Coronary artery (tissue), 2 donors: ENCODE results near the gene TMEM89.

Source experiments
- DNase-seq: peaks from one replicate; pipeline ENCODE4 v3.0.0-alpha.2; 2017; ENCODE audit warnings: low spot score
- H3K27ac ChIP-seq, 2 donors: fragments of 200-600 bp; sonication (generic); one replicate each; pipeline ENCODE4 v1.5.1; 2016 to 2019
- H3K4me3 ChIP-seq: fragments of 200-600 bp; sonication (generic); 2 replicates; pipeline ENCODE4 v1.5.1; 2016; ENCODE audit warnings: mild to moderate bottlenecking, moderate library complexity
- TF ChIP-seq, protein P1 (sequence below): fragments of 200-600 bp; sonication (generic); IDR thresholded peaks from one replicate; pipeline ENCODE4 v1.5.1; 2019; ENCODE audit warnings: antibody characterized with exemption

Gene TMEM89

DNA sequence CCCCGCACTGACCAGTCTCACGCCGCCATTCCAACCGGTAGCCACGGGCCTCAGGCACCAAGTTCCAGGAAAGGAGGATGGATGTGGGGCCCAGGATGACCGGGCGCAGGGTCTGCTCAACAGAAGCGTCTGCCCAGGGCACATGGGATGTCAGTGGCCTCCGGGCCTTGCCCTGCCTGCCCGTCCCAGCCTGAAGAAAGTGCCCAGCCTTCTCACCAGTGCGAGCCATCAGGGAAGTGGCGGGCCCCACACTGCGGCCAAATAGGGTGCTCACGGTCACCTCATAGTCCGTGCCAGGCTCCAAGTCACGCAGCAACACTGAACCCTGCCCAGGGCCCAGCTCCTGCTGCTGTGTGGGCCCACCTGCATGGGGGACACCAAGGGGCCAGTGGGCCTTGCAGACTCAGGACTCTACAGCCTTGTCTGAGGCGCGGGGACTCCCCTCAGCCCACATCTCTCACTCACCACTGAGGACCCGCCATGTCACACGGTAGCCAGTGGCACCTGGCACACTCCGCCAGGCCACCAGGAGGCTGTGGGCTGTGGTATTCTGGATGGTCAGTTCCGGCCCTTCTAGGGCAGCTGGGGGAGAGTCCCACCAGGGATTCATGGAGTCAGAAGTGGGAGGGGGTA lies 29.6 kb downstream of the TMEM89 start:
- DNase-seq = no peak
- TF ChIP-seq, protein P1, sequence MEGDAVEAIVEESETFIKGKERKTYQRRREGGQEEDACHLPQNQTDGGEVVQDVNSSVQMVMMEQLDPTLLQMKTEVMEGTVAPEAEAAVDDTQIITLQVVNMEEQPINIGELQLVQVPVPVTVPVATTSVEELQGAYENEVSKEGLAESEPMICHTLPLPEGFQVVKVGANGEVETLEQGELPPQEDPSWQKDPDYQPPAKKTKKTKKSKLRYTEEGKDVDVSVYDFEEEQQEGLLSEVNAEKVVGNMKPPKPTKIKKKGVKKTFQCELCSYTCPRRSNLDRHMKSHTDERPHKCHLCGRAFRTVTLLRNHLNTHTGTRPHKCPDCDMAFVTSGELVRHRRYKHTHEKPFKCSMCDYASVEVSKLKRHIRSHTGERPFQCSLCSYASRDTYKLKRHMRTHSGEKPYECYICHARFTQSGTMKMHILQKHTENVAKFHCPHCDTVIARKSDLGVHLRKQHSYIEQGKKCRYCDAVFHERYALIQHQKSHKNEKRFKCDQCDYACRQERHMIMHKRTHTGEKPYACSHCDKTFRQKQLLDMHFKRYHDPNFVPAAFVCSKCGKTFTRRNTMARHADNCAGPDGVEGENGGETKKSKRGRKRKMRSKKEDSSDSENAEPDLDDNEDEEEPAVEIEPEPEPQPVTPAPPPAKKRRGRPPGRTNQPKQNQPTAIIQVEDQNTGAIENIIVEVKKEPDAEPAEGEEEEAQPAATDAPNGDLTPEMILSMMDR = no peak
- Histone ChIP-seq H3K27ac (no peak overlapping the region), H3K4me3 (no peak overlapping the region)

DNA sequence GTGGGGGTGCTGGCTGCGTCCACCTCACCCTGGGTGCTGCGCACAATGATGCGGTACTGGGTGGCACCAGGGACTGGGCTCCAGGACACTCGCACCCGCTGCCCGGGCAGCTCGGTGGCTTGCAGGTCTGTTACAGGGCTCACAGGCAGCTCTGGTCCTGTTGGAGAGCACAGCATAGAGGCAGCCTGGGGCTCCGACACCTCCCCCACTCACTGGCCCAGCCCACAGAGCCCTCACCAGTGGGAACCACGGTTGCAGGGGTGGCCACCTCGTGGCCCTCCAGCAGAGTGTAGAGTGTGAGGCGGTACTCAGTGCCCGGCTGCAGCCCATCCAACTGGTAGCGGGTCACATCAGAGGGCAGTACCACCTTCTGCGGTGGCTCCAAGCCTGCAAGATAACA lies 30.1 kb downstream of the TMEM89 start:
- TF ChIP-seq, protein P1 = no peak
- no peak for DNase-seq
- Histone ChIP-seq H3K27ac (no peak overlapping the region), H3K4me3 (no peak overlapping the region)

DNA sequence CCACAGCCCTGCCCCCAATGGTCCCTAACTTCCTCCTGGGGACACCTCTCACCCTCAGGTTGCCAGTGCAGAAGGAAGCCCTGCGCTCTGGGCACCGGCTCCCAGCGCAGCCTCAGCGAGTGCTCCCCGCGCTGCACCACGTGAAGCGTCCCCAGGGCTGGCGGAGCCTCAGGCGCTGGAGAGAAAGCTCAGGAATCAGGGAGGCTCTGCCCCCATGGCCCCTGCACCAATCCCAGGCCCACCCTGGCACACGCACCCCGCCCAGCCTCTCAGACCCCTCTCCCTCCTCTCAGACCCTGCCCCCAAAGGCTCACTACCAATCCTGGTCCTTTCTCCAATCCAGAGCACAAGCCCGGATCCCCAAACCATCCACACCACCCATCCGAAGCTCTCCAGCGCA lies 33.3 kb downstream of the TMEM89 start:
- TF ChIP-seq, protein P1 = no peak
- no peak overlapping the region for H3K4me3 ChIP-seq
- no peak for DNase-seq

DNA sequence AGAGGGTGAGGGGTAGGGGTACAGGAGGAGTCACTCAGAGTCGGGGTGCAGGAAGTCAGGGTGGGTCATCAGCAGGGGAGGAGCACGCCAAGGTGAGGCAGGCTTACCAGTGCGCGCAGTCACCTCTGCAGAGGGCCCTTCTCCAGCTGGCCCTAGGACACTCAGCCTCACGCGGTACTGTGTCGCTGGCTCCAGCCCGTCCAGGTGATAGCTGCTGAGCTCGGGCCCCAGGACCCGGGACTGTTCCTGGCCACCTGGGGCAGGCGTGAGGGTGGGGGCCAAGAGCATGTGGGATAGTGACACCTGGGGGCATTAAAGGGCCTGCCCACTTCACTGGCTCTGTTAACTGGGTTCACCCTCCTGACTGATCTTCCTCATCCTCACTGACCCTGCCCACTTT lies 33.9 kb downstream of the TMEM89 start:
- H3K4me3 ChIP-seq = no peak overlapping the region
- no peak for DNase-seq
- H3K27ac ChIP-seq = no peak overlapping the region
- TF ChIP-seq, protein P1 = no peak

More for the DNA sequence above, 33.3 kb downstream of the TMEM89 start:
- H3K27ac ChIP-seq = no peak overlapping the region

DNA sequence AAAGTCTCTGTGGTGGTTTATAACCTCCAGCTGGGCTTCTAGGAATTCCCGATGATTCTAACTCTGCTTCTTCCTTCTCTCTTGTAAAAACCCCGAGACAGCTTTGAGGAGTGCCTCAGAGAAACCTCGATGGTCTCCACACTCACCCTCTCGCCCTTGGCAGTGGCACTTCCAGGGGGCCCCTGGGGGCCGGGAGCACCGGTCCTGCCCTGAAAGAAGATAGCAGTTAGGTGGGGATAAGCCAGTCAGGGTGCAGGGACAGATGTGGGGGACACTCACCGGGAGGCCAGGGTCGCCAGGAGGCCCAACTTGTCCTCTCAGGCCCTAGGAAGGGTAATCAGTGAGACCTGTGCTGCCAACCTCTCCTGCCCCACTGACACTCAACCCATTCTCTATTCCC lies 36.2 kb downstream of the TMEM89 start:
- Histone ChIP-seq H3K27ac (no peak overlapping the region), H3K4me3 (no peak overlapping the region)
- TF ChIP-seq, protein P1 = no peak
- DNase-seq = no peak

DNA sequence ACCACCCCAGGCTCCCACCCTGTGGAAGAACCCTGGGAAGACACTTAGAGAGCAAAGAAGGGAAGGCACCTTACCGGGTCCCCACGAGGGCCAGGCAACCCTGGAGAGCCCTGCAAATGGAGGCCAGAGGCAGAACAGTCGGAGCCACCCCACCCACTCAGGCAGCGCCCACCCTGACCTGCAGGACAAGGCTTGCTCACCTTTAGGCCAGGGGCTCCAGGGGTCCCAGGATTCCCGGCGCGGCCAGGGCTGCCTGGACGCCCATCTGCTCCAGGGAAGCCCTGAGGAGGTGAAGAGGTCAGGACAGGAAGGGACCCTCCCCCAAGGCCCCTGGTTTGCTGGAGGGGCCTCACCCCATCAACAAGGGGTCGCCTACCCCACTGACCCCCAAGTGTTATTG lies 36.7 kb downstream of the TMEM89 start:
- TF ChIP-seq, protein P1 = no peak
- Histone ChIP-seq H3K4me3 (no peak overlapping the region), H3K27ac (no peak overlapping the region)
- no peak for DNase-seq

DNA sequence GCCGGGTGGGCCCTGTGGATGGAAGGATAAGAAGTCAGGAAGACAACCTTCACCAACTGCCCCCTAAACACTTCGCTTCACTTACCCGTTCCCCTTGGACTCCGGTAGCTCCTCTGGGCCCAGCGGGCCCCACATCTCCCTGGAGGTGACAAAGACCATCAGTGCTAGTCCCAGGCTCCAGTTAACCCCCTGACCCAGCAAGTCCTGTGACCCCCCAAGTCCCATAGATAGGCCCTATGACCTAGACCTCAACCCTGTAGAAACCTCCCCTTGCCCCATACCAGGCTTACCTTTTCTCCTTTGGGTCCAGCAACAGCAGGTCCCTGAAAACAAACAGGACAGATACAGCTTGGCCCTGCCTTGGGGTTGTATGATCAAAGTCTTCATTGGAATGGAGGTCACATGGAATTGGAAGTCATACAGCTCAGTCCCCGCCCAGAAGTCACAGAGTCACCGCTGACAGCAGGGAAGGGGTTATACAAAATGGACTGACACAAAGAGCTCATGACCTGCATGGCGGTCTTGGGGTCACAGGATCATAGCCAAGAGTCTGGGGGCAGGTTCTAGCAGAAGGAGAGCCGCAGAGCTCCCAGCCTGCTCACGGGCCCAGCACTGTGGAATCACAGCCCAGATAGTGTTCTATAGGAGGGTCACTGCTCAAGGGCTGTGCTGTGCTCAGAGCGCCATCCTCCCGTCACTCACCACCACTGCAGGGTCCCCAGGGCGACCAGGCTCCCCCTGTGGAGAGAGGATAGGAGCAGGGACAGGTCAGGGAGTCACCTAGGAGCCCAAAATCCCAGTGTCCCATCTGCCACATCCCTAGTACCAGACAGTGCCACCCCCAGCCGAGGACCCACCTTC lies 39.7 kb downstream of the TMEM89 start:
- DNase-seq = no peak
- Histone ChIP-seq H3K4me3 (no peak overlapping the region), H3K27ac (no peak overlapping the region)
- TF ChIP-seq, protein P1 = no peak
